Esophagus muscularis mucosa (tissue), 4 donors: Measurements from ENCODE around the gene TNFRSF21. TPM values are rescaled to one million over a fixed set of nuclear protein-coding genes. Genes with fewer than 3 reads are reported as not detected.
A peak's percentile ranks its signal among the peaks of the same experiment; 100 is the strongest.

ENCODE experiments used
- DNase-seq: peaks from one replicate; pipeline ENCODE4 v3.0.0-alpha.2; 2017; ENCODE audit errors: extremely low spot score
- H3K27ac ChIP-seq, 4 donors: fragments of 200-600 bp; sonication (generic); replicated peaks in 1 of 4; 1 replicate in 3 of 4; 2 replicates in 1 of 4; pipeline ENCODE4 v1.5.1; 2016 to 2019; ENCODE audit warnings: mild to moderate bottlenecking in 1 of 4
- H3K27me3 ChIP-seq, 4 donors: fragments of 200-600 bp; sonication (generic); one replicate each; pipeline versions ENCODE4 v1.5.1 to v1.6.0; 2016 to 2019
- H3K36me3 ChIP-seq, 4 donors: fragments of 200-600 bp; sonication (generic); one replicate each; pipeline ENCODE4 v1.5.1; 2016 to 2019
- H3K4me1 ChIP-seq, 4 donors: fragments of 200-600 bp; sonication (generic); one replicate each; pipeline ENCODE4 v1.5.1; 2016 to 2019
- H3K4me3 ChIP-seq, 4 donors: fragments of 200-600 bp; sonication (generic); 1 replicate in 2 of 4; 2 replicates in 2 of 4; pipeline ENCODE4 v1.5.1; 2016 to 2019; ENCODE audit warnings: mild to moderate bottlenecking in 4 of 4, moderate library complexity in 1 of 4
- H3K9me3 ChIP-seq, 4 donors: fragments of 200-600 bp; sonication (generic); 1 replicate in 3 of 4; 2 replicates in 1 of 4; pipeline ENCODE4 v1.5.1; 2016 to 2019
- EP300 ChIP-seq: sonication (generic); formaldehyde crosslinking; IDR thresholded peaks from one replicate; pipeline ENCODE4 v1.6.1; 2017; ENCODE audit warnings: antibody characterized with exemption
- POLR2A ChIP-seq: fragments of 450-650 bp; IDR thresholded peaks from one replicate; pipeline ENCODE4 v1.6.1; 2017; ENCODE audit warnings: antibody characterized with exemption, moderate library complexity, mild to moderate bottlenecking, low read depth
- POLR2AphosphoS5 ChIP-seq, 2 donors: sonication (generic); formaldehyde crosslinking; IDR thresholded peaks; one replicate each; pipeline ENCODE4 v1.6.1; 2017; ENCODE audit warnings: antibody characterized with exemption in 2 of 2
- WGBS: methylation state at CpG from one replicate; pipeline ENCODE4 v1.1.5; 2018; 5-methylcytosine and 5-hydroxymethylcytosine counted together
- intact Hi-C: fragments of 100-400 bp; cut with DNase I; formaldehyde crosslinking; loops from one replicate; pipeline ENCODE4 v1.15.1; 2023
- total RNA-seq, 4 donors: library from RNA; depleted of rRNA; stranded (reverse); fragments of >200 nt; gene quantifications; one replicate each; pipeline versions ENCODE4 v1.1.0 to v1.2.1, GENCODE V29; 2016
- TF ChIP-seq, protein P1 (sequence below), 3 experiments: fragments of 200-600 bp in 2 of 3; fragments of 450-650 bp in 1 of 3; sonication (generic) in 2 of 3; IDR thresholded peaks; one replicate each; pipeline ENCODE4 v1.5.1; 2017 to 2019; ENCODE audit warnings: antibody characterized with exemption in 3 of 3, mild to moderate bottlenecking in 2 of 3, moderate library complexity in 1 of 3

Gene TNFRSF21
- total RNA-seq, 4 donors from 2014 or later = 23.7 to 37.0 (median 30.9) TPM

GRCh38 chr6:47253136-47253535 is 56.6 kb downstream of the TNFRSF21 start:
- peaks cover 7 to 14% (median 9%) of the 10 kb centered on the region in 4 donors for H3K4me1 ChIP-seq
- TF ChIP-seq EP300 (no peak), POLR2A (no peak), POLR2AphosphoS5 (IDR thresholded peaks at IDR 0.05) (no peak)
- TF ChIP-seq, protein P1, sequence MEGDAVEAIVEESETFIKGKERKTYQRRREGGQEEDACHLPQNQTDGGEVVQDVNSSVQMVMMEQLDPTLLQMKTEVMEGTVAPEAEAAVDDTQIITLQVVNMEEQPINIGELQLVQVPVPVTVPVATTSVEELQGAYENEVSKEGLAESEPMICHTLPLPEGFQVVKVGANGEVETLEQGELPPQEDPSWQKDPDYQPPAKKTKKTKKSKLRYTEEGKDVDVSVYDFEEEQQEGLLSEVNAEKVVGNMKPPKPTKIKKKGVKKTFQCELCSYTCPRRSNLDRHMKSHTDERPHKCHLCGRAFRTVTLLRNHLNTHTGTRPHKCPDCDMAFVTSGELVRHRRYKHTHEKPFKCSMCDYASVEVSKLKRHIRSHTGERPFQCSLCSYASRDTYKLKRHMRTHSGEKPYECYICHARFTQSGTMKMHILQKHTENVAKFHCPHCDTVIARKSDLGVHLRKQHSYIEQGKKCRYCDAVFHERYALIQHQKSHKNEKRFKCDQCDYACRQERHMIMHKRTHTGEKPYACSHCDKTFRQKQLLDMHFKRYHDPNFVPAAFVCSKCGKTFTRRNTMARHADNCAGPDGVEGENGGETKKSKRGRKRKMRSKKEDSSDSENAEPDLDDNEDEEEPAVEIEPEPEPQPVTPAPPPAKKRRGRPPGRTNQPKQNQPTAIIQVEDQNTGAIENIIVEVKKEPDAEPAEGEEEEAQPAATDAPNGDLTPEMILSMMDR (IDR thresholded peaks at IDR 0.05) = no peak
- no peak overlapping the region for H3K27ac ChIP-seq
- intact Hi-C loops = no loop called here
- no peaks in the 10 kb centered on the region for H3K9me3 ChIP-seq
- WGBS = 95% methylated on average over 15 of the region's 15 CpGs
- no peaks in the 10 kb centered on the region for H3K27me3 ChIP-seq
- H3K36me3 ChIP-seq = peaks cover 0 to 23% (median 4%) of the 10 kb centered on the region in 4 donors
- no peak for DNase-seq
- H3K4me3 ChIP-seq = no peak overlapping the region

DNA sequence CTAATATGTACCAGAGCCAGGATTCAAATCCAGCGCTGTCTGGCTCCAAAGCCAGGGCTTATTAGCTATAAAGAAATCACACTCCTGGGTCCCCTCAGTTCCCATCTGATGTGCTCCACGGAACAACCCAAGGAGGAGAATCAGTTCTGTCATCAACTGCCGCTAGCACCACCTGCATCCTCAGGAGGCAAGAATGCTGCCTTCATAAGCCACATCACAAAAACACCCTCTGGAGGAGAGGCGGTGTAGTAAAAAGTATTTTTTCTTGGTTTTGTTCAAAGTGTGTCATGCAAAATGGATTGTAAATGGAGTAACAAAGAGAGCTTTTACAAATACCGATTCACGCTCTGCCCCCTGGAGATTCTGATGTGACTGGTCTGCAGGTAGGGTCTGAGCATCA is 57.1 kb downstream of the TNFRSF21 start:
- H3K9me3 ChIP-seq = no peaks in the 10 kb centered on the region
- DNase-seq = no peak
- peaks cover 0 to 20% (median 4%) of the 10 kb centered on the region in 4 donors for H3K36me3 ChIP-seq
- H3K27ac ChIP-seq = no peak overlapping the region
- no peak overlapping the region for H3K4me3 ChIP-seq
- intact Hi-C loops = no loop called here
- WGBS = 96% methylated on average over 6 of the region's 6 CpGs
- no peak for TF ChIP-seq EP300
- TF ChIP-seq POLR2AphosphoS5 (IDR thresholded peaks at IDR 0.05) = no peak
- TF ChIP-seq POLR2A = no peak
- TF ChIP-seq, protein P1 (IDR thresholded peaks at IDR 0.05) = no peak
- H3K4me1 ChIP-seq = peaks cover 11 to 19% (median 14%) of the 10 kb centered on the region in 4 donors
- no peaks in the 10 kb centered on the region for H3K27me3 ChIP-seq

- Histone ChIP-seq H3K9me3 (no peaks in the 10 kb centered on the region), H3K27ac (no peak overlapping the region), H3K4me3 (no peak overlapping the region), H3K27me3 (no peaks in the 10 kb centered on the region), H3K4me1 (peaks cover 23 to 30% (median 26%) of the 10 kb centered on the region in 4 donors), H3K36me3 (peaks cover 0 to 20% (median 4%) of the 10 kb centered on the region in 4 donors)
- TF ChIP-seq POLR2A (no peak), POLR2AphosphoS5 (IDR thresholded peaks at IDR 0.05) (no peak), EP300 (no peak)
- TF ChIP-seq, protein P1 (IDR thresholded peaks at IDR 0.05) = no peak
- no peak for DNase-seq
- intact Hi-C loops = no loop called here
- WGBS = 70% methylated on average over 5 of the region's 5 CpGs
Observed at GRCh38 chr6:47251396-47251795, 58.3 kb downstream of the TNFRSF21 start.

DNA sequence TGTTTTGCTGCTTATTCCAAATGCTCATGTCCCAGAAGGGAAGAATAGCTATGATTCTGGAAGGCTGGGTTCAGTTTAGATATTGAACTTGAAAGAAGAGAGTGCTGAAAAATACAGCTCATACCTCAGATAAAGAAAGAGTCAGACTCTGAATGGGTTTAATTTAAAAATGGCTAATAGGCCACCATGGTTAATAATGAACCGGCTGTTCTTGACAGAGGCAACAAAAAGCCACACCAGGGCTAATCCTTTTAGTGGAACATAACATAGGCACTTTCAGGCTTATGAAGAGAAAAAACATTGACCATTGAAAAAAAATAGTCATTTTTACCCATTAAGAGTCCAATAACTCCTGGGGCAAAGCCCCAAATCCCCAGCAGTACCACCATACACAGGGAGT is 59.4 kb downstream of the TNFRSF21 start:
- Histone ChIP-seq H3K4me3 (no peak overlapping the region), H3K9me3 (no peaks in the 10 kb centered on the region), H3K27me3 (no peaks in the 10 kb centered on the region), H3K27ac (no peak overlapping the region), H3K36me3 (peaks cover 0 to 20% (median 4%) of the 10 kb centered on the region in 4 donors), H3K4me1 (peaks cover 24 to 37% (median 34%) of the 10 kb centered on the region in 4 donors)
- intact Hi-C loops = no loop called here
- WGBS = 96% methylated on average over 1 of the region's 1 CpG
- DNase-seq = no peak
- TF ChIP-seq EP300 = no peak
- TF ChIP-seq, protein P1 (IDR thresholded peaks at IDR 0.05) = no peak
- TF ChIP-seq POLR2A = no peak
- TF ChIP-seq POLR2AphosphoS5 (IDR thresholded peaks at IDR 0.05) = no peak

GRCh38 chr6:47248446-47248845 is 61.3 kb downstream of the TNFRSF21 start:
- no peak overlapping the region for H3K4me3 ChIP-seq
- DNase-seq = no peak
- no peaks in the 10 kb centered on the region for H3K9me3 ChIP-seq
- peaks cover 24 to 37% (median 34%) of the 10 kb centered on the region in 4 donors for H3K4me1 ChIP-seq
- TF ChIP-seq POLR2A = no peak
- no peak for TF ChIP-seq EP300
- TF ChIP-seq POLR2AphosphoS5 (IDR thresholded peaks at IDR 0.05) = no peak
- TF ChIP-seq, protein P1 (IDR thresholded peaks at IDR 0.05) = no peak
- H3K27me3 ChIP-seq = no peaks in the 10 kb centered on the region
- H3K36me3 ChIP-seq = peaks cover 0 to 19% (median 4%) of the 10 kb centered on the region in 4 donors
- WGBS = 100% methylated on average over 1 of the region's 1 CpG
- intact Hi-C loops = loop anchor here (5.0 kb wide), 2 partner anchors 59 to 151 kb away; partner anchors contain the start of gene TNFRSF21
- H3K27ac ChIP-seq = peak overlapping the region in 1 of 4 donors; percentile 43
